Fibroblast of villous mesenchyme (primary cell): ENCODE results near the gene CNPY3. TPM values are rescaled to one million over a fixed set of nuclear protein-coding genes. Genes with fewer than 3 reads are reported as not detected.

Experiments
- DNase-seq: peaks from one replicate; pipeline ENCODE4 v3.0.0-alpha.2; 2010; ENCODE audit warnings: low read depth
- H3K4me3 ChIP-seq: 2 replicates; pipeline ENCODE4 v1.5.1; 2011; ENCODE audit warnings: low read depth, mild to moderate bottlenecking, low read length
- total RNA-seq: library from RNA; depleted of rRNA; stranded (reverse); fragments of >200 nt; gene quantifications from 2 replicates; pipeline ENCODE4 v1.2.3, GENCODE V29; 2012
- TF ChIP-seq, protein P1 (sequence below): IDR thresholded peaks from 2 replicates; pipeline ENCODE4 v1.5.1; 2012; ENCODE audit warnings: low read depth, mild to moderate bottlenecking, low read length; ENCODE audit not compliant: insufficient read depth

CNPY3 gene
- total RNA-seq, 1 donor: 36.7 TPM

DNA sequence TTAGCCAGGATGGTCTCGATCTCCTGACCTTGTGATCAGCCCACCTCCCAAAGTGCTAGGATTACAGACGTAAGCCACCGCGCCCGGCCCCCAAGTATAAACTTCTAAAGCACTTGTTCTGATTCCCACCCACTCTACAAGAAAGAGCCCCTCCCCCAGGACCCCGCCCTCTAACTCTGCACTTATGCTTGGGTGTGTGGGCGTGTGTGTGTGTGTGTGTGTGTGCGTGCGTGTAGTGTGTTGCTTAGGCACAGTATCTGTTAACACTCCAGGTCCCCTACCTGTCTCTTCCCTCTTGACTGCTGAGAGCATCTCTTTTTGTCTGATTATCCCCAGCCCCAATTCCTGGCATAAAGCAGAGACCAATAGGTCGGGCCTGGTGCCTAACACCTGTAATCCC is 19.4 kb upstream of the CNPY3 start:
- H3K4me3 ChIP-seq: no peak overlapping the region
- TF ChIP-seq, protein P1, sequence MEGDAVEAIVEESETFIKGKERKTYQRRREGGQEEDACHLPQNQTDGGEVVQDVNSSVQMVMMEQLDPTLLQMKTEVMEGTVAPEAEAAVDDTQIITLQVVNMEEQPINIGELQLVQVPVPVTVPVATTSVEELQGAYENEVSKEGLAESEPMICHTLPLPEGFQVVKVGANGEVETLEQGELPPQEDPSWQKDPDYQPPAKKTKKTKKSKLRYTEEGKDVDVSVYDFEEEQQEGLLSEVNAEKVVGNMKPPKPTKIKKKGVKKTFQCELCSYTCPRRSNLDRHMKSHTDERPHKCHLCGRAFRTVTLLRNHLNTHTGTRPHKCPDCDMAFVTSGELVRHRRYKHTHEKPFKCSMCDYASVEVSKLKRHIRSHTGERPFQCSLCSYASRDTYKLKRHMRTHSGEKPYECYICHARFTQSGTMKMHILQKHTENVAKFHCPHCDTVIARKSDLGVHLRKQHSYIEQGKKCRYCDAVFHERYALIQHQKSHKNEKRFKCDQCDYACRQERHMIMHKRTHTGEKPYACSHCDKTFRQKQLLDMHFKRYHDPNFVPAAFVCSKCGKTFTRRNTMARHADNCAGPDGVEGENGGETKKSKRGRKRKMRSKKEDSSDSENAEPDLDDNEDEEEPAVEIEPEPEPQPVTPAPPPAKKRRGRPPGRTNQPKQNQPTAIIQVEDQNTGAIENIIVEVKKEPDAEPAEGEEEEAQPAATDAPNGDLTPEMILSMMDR: no peak
- no peak for DNase-seq

- TF ChIP-seq, protein P1: peak; percentile 12
- peak overlapping the region; percentile 43 for H3K4me3 ChIP-seq
- no peak for DNase-seq
Measured at GRCh38 chr6:42911171-42912021, 17.9 kb upstream of the CNPY3 start.

GRCh38 chr6:42914546-42914945 is 14.7 kb upstream of the CNPY3 start:
- no peak overlapping the region for H3K4me3 ChIP-seq
- TF ChIP-seq, protein P1: no peak
- DNase-seq: no peak

- TF ChIP-seq, protein P1: no peak
- no peak for DNase-seq
- H3K4me3 ChIP-seq: no peak within 1 kb of the TSS
Measured at GRCh38 chr6:42915732-42916131, 13.5 kb upstream of the CNPY3 start, which contains the start of gene PTCRA. PTCRA (plus strand) TSS chr6:42916053; CDS start chr6:42916070, 17 bp downstream.

DNA sequence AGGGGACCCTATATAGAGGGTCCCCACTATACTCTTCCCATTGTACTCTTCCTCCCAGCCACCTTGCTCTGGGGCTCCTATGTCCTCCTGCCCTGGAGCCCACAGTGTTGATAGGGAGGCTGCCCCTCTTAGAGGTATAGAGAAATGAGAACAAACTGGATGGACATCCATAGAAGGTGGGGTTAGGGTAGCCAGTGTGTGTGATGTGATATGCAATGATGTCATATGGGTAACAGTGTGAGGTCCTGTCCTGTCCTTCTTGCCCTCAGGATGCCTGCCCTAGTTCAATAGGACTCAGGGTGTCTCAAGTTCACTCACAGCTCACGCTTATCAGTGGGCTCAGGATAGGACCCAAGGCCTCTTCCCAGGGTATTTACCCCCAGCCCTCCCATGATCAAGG is 13.0 kb upstream of the CNPY3 start:
- DNase-seq: no peak
- no peak overlapping the region for H3K4me3 ChIP-seq
- TF ChIP-seq, protein P1: no peak

DNA sequence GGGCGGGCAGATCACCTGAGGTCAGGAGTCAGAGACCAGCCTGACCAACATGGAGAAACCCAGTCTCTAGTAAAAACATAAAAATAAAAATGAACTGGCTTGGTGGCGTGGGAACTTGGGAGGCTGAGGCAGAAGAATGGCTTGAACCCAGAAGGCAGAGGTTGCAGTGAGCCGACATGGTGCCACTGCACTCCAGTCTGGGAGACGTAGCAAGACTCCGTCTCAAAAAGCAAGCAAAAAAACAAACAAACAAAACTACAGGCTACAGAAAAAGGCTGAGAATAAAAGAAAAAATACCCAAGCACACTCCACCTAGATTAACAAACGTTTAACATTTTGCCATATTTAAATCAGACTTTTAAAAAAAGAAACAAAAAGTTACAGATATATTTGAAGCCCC is 7.5 kb upstream of the CNPY3 start:
- no peak overlapping the region for H3K4me3 ChIP-seq
- no peak for DNase-seq
- TF ChIP-seq, protein P1: no peak
